Sigmoid colon (tissue), 4 donors: ENCODE results near the gene FBLN1.

Experiments used
- EP300 ChIP-seq, 4 donors: sonication (generic); formaldehyde crosslinking; IDR thresholded peaks; one replicate each; pipeline ENCODE4 v1.6.1; 2017; ENCODE audit warnings: antibody characterized with exemption in 4 of 4
- POLR2A ChIP-seq, 2 donors: fragments of 450-650 bp; IDR thresholded peaks; one replicate each; pipeline ENCODE4 v1.6.1; 2016; ENCODE audit warnings: antibody characterized with exemption in 2 of 2, mild to moderate bottlenecking in 2 of 2, moderate library complexity in 2 of 2
- POLR2AphosphoS5 ChIP-seq, 4 donors: sonication (generic); formaldehyde crosslinking; IDR thresholded peaks; one replicate each; pipeline ENCODE4 v1.6.1; 2017; ENCODE audit warnings: antibody characterized with exemption in 4 of 4
- TF ChIP-seq, protein P1 (sequence below), 4 experiments: fragments of 450-650 bp in 3 of 4; fragments of 200-600 bp in 1 of 4; IDR thresholded peaks; one replicate each; pipeline ENCODE4 v1.5.1; 2016 to 2019; ENCODE audit warnings: antibody characterized with exemption in 4 of 4, mild to moderate bottlenecking in 3 of 4, moderate library complexity in 2 of 4

DNA sequence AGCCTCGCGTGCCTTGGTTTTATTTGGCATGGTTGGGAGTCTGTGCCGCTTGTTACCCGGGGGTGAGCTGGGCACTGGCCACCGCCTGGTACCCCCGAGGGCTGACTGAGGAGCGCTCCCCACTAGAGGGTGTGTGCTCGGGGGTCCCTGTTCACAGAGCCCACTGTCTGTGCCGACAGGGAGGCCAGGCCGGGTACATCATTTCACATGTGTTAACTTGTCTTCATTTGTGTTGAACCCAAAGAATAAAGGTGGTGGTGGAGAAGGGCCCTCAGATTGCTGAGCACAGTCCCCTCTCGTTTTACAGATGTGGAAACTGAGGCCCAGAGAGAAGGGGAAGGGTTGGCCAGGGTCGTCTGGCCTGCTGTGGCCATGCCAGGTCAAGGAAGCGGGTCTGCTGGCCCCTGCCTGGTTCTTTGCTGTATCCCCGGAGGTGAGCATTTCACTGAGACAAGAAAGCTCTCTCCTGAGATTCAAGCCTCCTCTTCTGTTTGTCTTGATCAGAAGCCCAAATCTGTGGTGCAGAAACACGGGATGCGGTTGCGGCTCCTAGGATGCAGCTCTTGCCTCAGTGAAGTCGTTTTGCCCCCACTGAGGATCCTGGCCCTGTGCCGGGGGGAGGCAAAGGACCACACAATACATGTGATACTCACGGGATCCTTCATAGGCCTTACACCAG, 60.8 kb downstream of the FBLN1 start:
- TF ChIP-seq, protein P1, sequence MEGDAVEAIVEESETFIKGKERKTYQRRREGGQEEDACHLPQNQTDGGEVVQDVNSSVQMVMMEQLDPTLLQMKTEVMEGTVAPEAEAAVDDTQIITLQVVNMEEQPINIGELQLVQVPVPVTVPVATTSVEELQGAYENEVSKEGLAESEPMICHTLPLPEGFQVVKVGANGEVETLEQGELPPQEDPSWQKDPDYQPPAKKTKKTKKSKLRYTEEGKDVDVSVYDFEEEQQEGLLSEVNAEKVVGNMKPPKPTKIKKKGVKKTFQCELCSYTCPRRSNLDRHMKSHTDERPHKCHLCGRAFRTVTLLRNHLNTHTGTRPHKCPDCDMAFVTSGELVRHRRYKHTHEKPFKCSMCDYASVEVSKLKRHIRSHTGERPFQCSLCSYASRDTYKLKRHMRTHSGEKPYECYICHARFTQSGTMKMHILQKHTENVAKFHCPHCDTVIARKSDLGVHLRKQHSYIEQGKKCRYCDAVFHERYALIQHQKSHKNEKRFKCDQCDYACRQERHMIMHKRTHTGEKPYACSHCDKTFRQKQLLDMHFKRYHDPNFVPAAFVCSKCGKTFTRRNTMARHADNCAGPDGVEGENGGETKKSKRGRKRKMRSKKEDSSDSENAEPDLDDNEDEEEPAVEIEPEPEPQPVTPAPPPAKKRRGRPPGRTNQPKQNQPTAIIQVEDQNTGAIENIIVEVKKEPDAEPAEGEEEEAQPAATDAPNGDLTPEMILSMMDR (IDR thresholded peaks at IDR 0.05), result no peak
- TF ChIP-seq POLR2A (IDR thresholded peaks at IDR 0.05), result no peak
- TF ChIP-seq POLR2AphosphoS5 (IDR thresholded peaks at IDR 0.05), result no peak
- no peak for TF ChIP-seq EP300 (IDR thresholded peaks at IDR 0.05)
